WTC11 (cell line): ENCODE data around the gene RNF181.

Experiments
- CBFB ChIP-seq: sonication (generic); formaldehyde crosslinking; IDR thresholded peaks from 2 replicates; pipeline ENCODE4 v1.8.1; 2022; ENCODE audit warnings: mild to moderate bottlenecking, low read depth, missing genetic modification reagents
- MXD4 ChIP-seq: fragments of 250-450 bp; sonication (Bioruptor Pico); IDR thresholded peaks from 2 replicates; pipeline ENCODE4 v1.8.0; 2021; ENCODE audit warnings: mild to moderate bottlenecking, moderate library complexity, borderline replicate concordance
- TF ChIP-seq, protein P1 (sequence below): fragments of 200-600 bp; IDR thresholded peaks from 2 replicates; pipeline ENCODE4 v1.8.0; 2022; ENCODE audit warnings: antibody characterized with exemption
- TF ChIP-seq, protein P2 (sequence below): sonication (generic); formaldehyde crosslinking; IDR thresholded peaks from 2 replicates; pipeline ENCODE4 v1.8.1; 2022; ENCODE audit warnings: missing genetic modification reagents, borderline replicate concordance
- TF ChIP-seq, protein P3 (sequence below): sonication (generic); formaldehyde crosslinking; IDR thresholded peaks from 2 replicates; pipeline ENCODE4 v1.8.0; 2022; ENCODE audit warnings: mild to moderate bottlenecking, missing genetic modification reagents

DNA sequence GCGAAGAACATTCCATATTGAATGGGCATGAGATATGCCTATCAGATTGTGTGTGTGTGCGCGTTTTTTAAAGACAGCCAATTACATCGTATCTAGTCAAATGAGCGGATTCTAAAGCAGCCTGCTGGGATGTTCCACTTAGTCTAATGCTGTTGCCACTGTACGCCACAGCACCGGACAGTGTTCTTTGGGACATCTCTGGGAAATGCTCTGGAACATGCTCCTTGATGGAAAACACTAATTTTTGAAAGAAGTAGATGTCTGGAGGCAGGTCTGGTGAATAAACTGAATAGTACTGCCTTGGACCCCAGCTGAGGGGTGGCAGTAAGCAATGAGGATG is 10.5 kb downstream of the RNF181 start:
- TF ChIP-seq, protein P1, sequence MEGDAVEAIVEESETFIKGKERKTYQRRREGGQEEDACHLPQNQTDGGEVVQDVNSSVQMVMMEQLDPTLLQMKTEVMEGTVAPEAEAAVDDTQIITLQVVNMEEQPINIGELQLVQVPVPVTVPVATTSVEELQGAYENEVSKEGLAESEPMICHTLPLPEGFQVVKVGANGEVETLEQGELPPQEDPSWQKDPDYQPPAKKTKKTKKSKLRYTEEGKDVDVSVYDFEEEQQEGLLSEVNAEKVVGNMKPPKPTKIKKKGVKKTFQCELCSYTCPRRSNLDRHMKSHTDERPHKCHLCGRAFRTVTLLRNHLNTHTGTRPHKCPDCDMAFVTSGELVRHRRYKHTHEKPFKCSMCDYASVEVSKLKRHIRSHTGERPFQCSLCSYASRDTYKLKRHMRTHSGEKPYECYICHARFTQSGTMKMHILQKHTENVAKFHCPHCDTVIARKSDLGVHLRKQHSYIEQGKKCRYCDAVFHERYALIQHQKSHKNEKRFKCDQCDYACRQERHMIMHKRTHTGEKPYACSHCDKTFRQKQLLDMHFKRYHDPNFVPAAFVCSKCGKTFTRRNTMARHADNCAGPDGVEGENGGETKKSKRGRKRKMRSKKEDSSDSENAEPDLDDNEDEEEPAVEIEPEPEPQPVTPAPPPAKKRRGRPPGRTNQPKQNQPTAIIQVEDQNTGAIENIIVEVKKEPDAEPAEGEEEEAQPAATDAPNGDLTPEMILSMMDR, result no peak
- TF ChIP-seq, protein P2, sequence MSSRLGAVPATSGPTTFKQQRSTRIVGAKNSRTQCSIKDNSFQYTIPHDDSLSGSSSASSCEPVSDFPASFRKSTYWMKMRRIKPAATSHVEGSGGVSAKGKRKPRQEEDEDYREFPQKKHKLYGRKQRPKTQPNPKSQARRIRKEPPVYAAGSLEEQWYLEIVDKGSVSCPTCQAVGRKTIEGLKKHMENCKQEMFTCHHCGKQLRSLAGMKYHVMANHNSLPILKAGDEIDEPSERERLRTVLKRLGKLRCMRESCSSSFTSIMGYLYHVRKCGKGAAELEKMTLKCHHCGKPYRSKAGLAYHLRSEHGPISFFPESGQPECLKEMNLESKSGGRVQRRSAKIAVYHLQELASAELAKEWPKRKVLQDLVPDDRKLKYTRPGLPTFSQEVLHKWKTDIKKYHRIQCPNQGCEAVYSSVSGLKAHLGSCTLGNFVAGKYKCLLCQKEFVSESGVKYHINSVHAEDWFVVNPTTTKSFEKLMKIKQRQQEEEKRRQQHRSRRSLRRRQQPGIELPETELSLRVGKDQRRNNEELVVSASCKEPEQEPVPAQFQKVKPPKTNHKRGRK (CRISPR knock-in tag), result no peak
- TF ChIP-seq MXD4 (no peak), CBFB (CRISPR knock-in tag) (no peak)
- TF ChIP-seq, protein P3, sequence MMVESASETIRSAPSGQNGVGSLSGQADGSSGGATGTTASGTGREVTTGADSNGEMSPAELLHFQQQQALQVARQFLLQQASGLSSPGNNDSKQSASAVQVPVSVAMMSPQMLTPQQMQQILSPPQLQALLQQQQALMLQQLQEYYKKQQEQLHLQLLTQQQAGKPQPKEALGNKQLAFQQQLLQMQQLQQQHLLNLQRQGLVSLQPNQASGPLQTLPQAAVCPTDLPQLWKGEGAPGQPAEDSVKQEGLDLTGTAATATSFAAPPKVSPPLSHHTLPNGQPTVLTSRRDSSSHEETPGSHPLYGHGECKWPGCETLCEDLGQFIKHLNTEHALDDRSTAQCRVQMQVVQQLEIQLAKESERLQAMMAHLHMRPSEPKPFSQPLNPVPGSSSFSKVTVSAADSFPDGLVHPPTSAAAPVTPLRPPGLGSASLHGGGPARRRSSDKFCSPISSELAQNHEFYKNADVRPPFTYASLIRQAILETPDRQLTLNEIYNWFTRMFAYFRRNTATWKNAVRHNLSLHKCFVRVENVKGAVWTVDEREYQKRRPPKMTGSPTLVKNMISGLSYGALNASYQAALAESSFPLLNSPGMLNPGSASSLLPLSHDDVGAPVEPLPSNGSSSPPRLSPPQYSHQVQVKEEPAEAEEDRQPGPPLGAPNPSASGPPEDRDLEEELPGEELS (CRISPR knock-in tag), result no peak
